ENCODE measurements around the gene RNF208.

Gene RNF208

GRCh38 chr9:137222190-137223077, at the start of gene RNF208:
Gene RNF208, minus strand, starts transcription at chr9:137222240. Its CDS starts 1,028 bp downstream, at chr9:137221212.
- DNase-seq = peak in 6 of 51 donors; percentile 13 to 61 (median 27)

GRCh38 chr9:137271696-137272076, 49.6 kb upstream of the RNF208 start:
- DNase-seq = no peak

DNA sequence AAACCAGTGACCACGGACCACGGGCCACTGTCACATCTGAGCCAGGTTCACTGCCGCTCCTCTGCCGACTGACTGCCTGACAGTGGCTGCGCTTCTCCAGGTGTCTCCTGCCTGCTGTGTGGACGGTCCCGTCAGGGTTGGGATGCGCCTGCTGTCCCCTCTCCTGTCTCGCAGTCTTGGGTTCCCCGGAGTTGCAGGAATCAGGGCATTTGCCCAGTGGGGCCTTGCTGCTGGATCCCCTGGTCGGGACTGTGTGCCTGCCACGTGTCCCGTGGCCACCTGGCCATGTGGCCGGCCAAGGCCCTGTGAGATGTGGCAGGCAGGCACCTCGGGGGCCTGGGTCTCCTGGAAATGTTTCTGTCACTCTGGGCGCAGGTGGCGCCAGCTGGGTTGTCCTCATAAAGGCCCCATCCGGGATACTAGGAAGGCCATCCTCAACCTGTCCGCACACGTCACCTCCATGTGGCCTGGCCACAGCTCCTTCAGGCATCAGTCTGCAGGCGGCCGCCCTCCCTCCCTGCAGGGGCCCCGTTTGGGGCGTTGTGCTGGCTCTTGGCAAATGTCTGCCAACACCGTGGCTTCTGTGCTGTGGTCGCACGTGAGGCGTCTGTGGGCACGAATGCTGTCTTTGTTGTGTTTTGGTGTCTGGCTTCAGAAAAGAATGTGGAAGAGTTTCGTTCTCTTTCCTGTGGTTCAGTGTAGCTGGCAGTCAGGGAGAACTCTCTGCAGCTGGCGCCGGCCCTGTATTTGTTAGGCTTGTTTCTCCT, 49.1 kb upstream of the RNF208 start:
- no peak for DNase-seq

DNA sequence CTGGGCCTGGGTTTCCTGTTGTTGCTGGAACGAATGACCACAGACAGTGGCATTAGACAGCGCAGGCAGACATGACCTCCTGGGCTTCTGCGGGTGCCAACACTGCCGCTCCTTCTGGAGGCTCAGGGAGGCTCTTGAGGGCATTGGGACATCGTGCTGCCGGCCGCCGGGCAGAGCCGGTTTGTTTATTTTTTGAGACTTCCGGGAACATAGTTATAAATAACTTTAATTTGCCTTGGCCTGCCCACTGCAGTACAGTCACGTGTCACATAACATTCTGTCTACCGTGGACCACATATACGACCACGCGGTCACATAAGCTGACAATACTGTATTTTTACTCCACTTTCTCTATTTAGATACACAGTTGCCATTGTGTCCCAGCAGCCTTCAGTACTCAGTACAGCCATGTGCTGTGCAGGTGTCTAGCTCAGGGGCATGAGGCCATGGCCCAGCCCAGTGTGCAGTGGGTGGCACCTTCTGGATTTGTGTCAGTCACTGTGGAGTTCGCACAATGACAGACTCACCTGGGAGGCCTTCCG, 47.3 kb upstream of the RNF208 start:
- no peak for DNase-seq

GRCh38 chr9:137268538-137269201, 46.6 kb upstream of the RNF208 start:
- no peak for DNase-seq

DNA sequence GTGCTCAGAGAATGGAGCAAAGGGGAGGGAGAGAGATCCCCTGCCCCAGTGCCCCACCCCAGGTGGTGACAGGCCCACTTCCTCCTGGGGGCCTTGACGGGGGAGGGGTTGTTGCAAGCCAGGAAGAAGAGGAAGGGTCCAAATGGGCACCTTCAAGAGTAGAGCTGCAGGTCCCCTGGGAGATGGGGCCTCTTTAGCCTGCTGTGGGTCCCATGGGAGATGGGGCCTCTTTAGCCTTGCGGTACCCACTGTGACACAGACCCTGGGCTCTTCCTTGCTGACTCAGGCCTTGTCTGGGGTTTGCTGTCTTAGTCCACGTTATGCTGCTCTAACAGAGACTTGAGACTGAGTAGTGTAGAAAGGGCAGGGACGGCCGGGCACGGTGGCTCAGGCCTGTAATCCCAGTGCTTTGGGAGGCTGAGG, 45.9 kb upstream of the RNF208 start:
- DNase-seq = no peak

DNA sequence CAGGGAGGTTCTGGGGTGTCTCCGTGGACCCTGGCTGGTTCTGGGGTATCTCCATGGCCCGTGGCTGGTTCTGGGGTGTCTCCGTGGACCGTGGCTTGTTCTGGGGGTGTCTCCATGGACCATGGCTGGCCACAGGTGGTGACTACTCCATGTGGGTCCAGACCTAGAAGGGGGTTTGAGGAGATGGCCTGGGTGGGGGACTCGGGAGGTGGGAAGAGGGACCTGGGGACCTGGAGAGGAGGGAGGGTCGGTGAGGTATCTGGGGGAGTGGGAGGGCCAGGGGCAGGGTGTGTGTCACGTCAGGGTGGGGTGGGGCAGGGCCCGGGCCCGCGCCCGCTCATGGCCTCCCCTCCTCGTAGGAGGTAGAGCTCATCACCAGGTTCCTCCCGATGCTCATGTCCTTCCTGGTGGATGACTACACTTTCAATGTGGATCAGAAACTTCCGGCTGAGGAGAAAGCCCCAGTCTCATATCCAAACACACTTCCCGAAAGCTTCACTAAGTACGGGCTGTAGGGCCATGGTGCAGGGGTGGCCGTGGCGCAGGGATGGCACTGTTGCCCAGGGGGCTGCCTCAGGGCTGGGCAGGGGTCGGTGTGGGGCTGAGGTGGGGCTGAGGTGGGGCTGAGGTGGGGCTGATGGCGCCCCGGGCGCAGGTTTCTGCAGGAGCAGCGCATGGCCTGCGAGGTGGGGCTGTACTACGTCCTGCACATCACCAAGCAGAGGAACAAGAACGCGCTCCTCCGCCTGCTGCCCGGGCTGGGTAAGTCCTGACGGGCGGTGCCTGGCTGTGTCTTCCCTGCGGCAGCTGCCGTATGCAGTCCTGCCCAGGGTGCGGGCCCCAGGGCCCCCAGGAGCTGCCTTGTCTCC, 44.8 kb upstream of the RNF208 start:
- no peak for DNase-seq

DNA sequence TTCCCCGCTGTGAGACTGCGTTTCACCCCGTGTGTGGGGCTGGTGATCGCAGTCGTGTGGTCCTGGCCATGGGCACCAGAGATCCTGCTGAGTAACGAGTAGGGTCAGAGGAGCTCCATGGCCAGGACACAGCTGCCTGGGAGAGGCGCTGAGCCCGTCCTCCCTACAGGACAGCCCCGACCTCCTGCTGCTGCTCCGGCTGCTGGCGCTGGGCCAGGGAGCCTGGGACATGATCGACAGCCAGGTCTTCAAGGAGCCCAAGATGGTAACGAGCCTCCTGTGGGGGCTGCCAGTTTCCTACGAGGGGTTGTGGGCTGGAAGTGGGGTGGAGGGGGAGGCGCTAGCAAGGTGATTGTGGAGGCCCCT, 44.1 kb upstream of the RNF208 start:
- DNase-seq = no peak

DNA sequence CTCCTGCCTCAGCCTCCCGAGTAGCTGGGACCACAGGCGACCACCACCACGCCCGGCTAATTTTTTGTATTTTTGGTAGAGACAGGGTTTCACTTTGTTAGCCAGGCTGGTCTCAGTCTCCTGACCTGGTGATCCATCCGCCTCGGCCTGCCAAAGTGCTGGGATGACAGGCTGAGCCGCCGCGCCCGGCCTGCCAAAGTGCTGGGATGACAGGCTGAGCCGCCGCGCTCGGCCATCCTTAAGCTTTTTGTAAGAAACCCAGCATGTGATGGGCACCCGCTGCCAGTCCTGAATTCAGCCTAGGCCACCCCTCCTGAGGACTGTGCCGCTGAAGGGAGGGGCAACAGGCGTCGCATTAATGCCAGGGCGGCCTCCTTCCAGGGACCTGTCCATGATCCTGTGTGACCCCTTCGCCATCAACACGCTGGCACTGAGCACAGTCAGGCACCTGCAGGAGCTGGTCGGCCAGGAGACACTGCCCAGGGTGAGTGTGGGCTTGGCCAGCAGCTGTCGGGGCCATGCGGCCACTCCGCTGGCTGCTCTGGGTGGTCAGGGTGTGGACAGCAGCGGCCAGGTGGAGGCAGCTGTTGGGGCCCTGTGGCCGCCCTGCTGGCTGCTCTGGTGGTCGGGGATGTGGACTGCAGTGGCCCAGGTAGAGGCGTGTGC, 43.6 kb upstream of the RNF208 start:
- DNase-seq = no peak

DNA sequence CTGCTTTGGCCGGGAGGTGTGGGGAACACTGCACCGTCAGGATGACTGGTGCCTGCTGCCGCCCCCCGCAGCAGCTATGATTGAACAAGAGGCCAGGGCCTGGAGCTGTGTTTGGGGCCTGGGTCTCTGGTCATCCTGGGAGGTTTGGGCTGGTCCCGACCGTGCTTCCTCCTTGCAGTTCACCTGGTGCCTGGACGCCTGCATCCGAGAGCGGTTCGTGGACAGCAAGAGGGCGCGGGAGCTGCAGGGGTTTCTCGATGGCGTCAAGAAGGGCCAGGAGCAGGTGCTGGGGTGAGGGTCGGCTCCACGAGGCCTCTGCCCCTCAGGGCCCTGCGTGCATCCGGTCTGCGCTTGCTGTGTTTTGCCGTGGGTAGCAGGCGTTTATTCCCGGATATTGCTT, 42.0 kb upstream of the RNF208 start:
- DNase-seq = no peak

- DNase-seq = no peak
Observed at GRCh38 chr9:137263506-137263905, 41.5 kb upstream of the RNF208 start.

- DNase-seq = no peak
Observed at GRCh38 chr9:137262909-137263285, 40.9 kb upstream of the RNF208 start.

DNA sequence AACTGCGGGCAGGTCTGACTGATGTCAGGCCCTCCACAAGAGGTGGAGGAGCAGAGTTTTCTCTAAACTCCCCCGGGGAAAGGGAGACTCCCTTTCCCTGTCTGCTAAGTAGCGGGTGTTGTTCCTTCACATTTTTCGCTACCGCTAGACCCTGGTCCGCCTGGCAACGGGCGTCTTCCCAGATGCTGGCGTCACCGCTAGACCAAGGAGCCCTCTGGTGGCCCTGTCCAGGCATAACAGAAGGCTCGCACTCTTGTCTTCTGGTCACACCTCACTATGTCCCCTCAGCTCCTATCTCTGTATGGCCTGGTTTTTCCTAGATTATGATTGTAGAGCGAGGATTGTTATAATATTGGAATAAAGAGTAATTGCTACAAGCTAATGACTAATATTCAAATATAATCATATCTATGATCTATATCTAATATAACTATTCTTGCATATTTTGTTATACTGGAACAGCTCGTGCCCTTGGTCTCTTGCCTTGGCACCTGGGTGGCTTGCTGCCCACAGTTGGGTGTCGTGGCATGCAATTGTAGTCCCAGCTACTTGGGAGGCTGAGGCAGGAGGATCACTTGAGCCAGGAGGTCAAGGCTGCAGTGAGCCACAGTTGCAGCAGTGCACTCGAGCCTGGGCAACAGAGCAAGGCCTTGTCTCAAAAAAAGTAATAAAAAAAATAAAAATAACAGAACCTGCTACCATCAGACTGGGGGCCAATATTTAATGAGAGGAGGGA, 40.3 kb upstream of the RNF208 start:
- DNase-seq = peak in 10 of 51 donors; percentile 6 to 36 (median 20)

- DNase-seq = no peak
Observed at GRCh38 chr9:137256856-137257255, 34.8 kb upstream of the RNF208 start.

DNA sequence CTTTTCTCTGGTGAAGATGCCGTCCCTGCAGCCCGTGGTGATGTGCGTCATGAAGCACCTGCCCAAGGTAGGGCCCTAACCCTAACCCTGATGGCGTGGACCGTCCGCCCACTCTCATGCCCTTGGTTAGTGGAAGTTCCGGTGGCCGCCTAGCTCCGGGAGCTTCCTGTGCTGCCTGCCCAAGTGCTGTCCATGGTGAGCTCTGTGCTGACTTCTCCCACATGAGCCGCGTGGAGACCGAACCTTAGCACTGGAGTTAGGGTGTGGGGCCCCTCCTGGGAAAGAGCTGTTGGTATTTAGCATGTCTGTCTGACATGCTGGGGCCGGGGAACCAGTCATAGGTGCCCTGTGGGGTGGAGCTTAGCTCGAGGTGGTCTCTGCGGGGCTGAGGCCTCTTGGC, 34.3 kb upstream of the RNF208 start:
- no peak for DNase-seq

DNA sequence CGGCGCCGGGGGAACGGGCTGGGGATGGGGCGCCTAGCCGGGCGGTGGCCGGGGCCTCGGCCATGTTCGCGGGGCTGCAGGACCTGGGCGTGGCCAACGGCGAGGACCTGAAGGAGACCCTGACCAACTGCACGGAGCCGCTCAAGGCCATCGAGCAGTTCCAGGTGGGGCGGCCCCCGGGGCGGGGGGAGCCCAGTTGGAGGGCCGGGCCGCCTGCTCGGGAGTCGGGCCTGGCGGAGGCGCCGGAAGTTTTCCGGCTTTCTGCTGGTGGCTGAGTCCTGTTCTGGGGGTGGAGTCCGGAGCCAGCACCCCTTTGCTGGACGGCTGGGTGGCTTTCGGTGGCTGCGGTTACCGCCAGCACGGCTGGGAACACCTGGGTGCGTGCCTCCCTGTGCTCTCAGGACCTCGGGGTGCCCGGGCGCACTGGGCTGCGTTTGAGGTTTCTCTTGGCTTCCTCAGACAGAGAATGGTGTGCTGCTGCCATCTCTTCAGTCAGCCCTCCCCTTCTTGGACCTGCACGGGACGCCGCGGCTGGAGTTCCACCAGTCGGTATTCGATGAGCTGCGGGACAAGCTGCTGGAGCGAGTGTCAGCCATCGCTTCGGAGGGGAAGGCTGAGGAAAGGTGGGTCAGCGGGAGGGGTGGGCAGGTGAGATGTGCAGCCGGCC, 33.5 kb upstream of the RNF208 start:
- peak in 1 of 51 donors; percentile 48 for DNase-seq

DNA sequence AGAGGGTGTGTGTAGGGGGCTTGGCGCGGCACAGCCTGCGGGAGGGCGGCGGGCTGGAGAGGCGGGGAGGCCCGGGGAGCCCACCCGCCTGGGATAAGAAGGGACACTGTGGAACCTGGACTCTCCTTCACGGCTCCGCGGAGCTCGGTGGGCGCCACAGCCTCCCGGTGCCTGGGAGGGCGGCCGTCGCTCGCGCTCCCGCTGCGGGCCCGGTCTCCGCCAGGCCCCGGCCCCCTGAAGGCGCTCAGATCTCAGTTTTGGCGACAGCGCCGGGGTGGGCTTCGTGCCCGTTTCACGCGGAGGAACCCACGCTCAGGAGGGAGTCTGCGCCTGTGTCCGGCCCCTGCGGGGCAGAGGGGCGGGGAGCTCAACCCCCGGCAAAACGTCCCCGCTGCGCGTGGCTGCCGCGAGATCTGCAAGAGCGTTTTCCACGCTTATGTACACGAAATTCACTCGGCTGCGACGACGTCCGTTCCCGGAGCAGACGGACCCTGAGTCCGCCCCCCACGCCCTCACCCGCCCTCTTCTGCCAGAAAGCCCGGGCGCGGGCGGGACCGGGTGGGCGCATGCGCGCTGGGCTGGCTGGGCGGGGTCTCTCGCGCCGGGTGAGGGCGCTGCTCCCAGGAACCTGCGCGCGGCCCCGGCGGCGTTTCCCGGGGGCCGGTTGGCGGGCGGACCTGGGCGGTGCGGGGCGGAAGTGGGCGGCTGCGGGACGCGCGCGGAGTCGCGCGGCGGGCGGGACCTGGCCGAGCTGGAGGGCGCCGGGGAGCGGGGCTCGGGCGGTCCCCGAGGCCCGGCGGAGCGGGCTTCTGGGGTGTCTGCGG, 32.8 kb upstream of the RNF208 start, which contains the start of gene NELFB:
Gene NELFB (plus strand): TSS at position 704 of the 824 bp plus-strand sequence.
- DNase-seq = peak; percentile 44 to 98 (median 89)
